ENCODE measurements around the gene MAP3K13. TPM values are rescaled to one million over a fixed set of nuclear protein-coding genes. Genes with fewer than 3 reads are reported as not detected.
"Not testable (repeated sequence)": the region's sequence is repeated elsewhere in the genome, so short reads cannot be mapped to it uniquely, and the experiment has no call there.

MAP3K13 gene
- total RNA-seq, 2 donors from 2014 or later: 17.9 to 22.2 TPM

GRCh38 chr3:185363662-185364203 lies 797 bp downstream of the MAP3K13 start:
- Mint-ChIP-seq H3K36me3 (ENCODE audit: low read depth) (no peaks in the 10 kb centered on the region), H3K9me3 (no peaks in the 10 kb centered on the region), H3K4me3 (peak overlapping the region; percentile 85), H3K27me3 (peaks cover 34% of the 10 kb centered on the region), H3K27ac (no peak overlapping the region), H3K4me1 (peaks cover 4% of the 10 kb centered on the region)
- peak; percentile 39 for ATAC-seq (replicated peaks)

GRCh38 chr3:185365291-185366073 lies 2.5 kb downstream of the MAP3K13 start:
- no peak for ATAC-seq (replicated peaks)
- Mint-ChIP-seq H3K27ac (no peak overlapping the region), H3K27me3 (peaks cover 37% of the 10 kb centered on the region)

GRCh38 chr3:185366074-185366335 lies 3.1 kb downstream of the MAP3K13 start:
- no peak for ATAC-seq (replicated peaks)
- no peaks in the 10 kb centered on the region for H3K36me3 Mint-ChIP-seq (ENCODE audit: low read depth)
- no peaks in the 10 kb centered on the region for H3K9me3 Mint-ChIP-seq

More at GRCh38 chr3:185365291-185366073, 2.5 kb downstream of the MAP3K13 start:
- Mint-ChIP-seq H3K36me3 (ENCODE audit: low read depth) (no peaks in the 10 kb centered on the region), H3K4me3 (no peak overlapping the region), H3K9me3 (no peaks in the 10 kb centered on the region), H3K4me1 (peaks cover 4% of the 10 kb centered on the region)

GRCh38 chr3:185366913-185367312 lies 4.0 kb downstream of the MAP3K13 start:
- Mint-ChIP-seq H3K27ac (no peak overlapping the region), H3K4me1 (peaks cover 4% of the 10 kb centered on the region), H3K36me3 (ENCODE audit: low read depth) (no peaks in the 10 kb centered on the region), H3K9me3 (no peaks in the 10 kb centered on the region), H3K27me3 (peaks cover 34% of the 10 kb centered on the region), H3K4me3 (no peak overlapping the region)
- ATAC-seq (replicated peaks): no peak

More at GRCh38 chr3:185366074-185366335, 3.1 kb downstream of the MAP3K13 start:
- peaks cover 37% of the 10 kb centered on the region for H3K27me3 Mint-ChIP-seq
- H3K4me1 Mint-ChIP-seq: peaks cover 4% of the 10 kb centered on the region
- H3K4me3 Mint-ChIP-seq: no peak overlapping the region
- H3K27ac Mint-ChIP-seq: no peak overlapping the region

GRCh38 chr3:185370349-185370748 lies 7.4 kb downstream of the MAP3K13 start:
- H3K27ac Mint-ChIP-seq; H3K9me3 Mint-ChIP-seq; H3K4me3 Mint-ChIP-seq; ATAC-seq (replicated peaks); H3K36me3 Mint-ChIP-seq (ENCODE audit: low read depth); H3K4me1 Mint-ChIP-seq: not testable (repeated sequence)
- peaks cover 16% of the 10 kb centered on the region for H3K27me3 Mint-ChIP-seq

- Mint-ChIP-seq H3K9me3 (no peaks in the 10 kb centered on the region), H3K4me3 (no peak overlapping the region), H3K27ac (no peak overlapping the region), H3K27me3 (peaks cover 8% of the 10 kb centered on the region), H3K36me3 (ENCODE audit: low read depth) (no peaks in the 10 kb centered on the region), H3K4me1 (no peaks in the 10 kb centered on the region)
- no peak for ATAC-seq (replicated peaks)
Observed at GRCh38 chr3:185371306-185372074, 8.6 kb downstream of the MAP3K13 start.

GRCh38 chr3:185381320-185382058 lies 18.6 kb downstream of the MAP3K13 start:
- Mint-ChIP-seq H3K4me3 (no peak overlapping the region), H3K27ac (no peak overlapping the region), H3K4me1 (no peaks in the 10 kb centered on the region), H3K36me3 (ENCODE audit: low read depth) (no peaks in the 10 kb centered on the region), H3K9me3 (no peaks in the 10 kb centered on the region), H3K27me3 (peaks cover 9% of the 10 kb centered on the region)
- no peak for ATAC-seq (replicated peaks)

GRCh38 chr3:185382154-185382553 lies 19.2 kb downstream of the MAP3K13 start:
- Mint-ChIP-seq H3K27me3 (peaks cover 13% of the 10 kb centered on the region), H3K9me3 (no peaks in the 10 kb centered on the region), H3K4me1 (no peaks in the 10 kb centered on the region), H3K27ac (no peak overlapping the region), H3K4me3 (no peak overlapping the region), H3K36me3 (ENCODE audit: low read depth) (no peaks in the 10 kb centered on the region)
- no peak for ATAC-seq (replicated peaks)

GRCh38 chr3:185386515-185386914 lies 23.6 kb downstream of the MAP3K13 start:
- not testable (repeated sequence) for ATAC-seq (replicated peaks); H3K36me3 Mint-ChIP-seq (ENCODE audit: low read depth); H3K27ac Mint-ChIP-seq; H3K4me3 Mint-ChIP-seq; H3K9me3 Mint-ChIP-seq; H3K4me1 Mint-ChIP-seq
- peaks cover 16% of the 10 kb centered on the region for H3K27me3 Mint-ChIP-seq

- no peaks in the 10 kb centered on the region for H3K36me3 Mint-ChIP-seq (ENCODE audit: low read depth)
- no peaks in the 10 kb centered on the region for H3K9me3 Mint-ChIP-seq
- ATAC-seq (replicated peaks): no peak
- no peaks in the 10 kb centered on the region for H3K4me1 Mint-ChIP-seq
- H3K27ac Mint-ChIP-seq: no peak overlapping the region
- no peak overlapping the region for H3K4me3 Mint-ChIP-seq
- H3K27me3 Mint-ChIP-seq: peaks cover 16% of the 10 kb centered on the region
Observed at GRCh38 chr3:185387646-185388045, 24.7 kb downstream of the MAP3K13 start.

GRCh38 chr3:185393055-185393454 lies 30.1 kb downstream of the MAP3K13 start:
- H3K4me1 Mint-ChIP-seq: no peaks in the 10 kb centered on the region
- no peak overlapping the region for H3K4me3 Mint-ChIP-seq
- no peaks in the 10 kb centered on the region for H3K36me3 Mint-ChIP-seq (ENCODE audit: low read depth)
- peaks cover 3% of the 10 kb centered on the region for H3K27me3 Mint-ChIP-seq
- H3K9me3 Mint-ChIP-seq: no peaks in the 10 kb centered on the region
- no peak for ATAC-seq (replicated peaks)
- H3K27ac Mint-ChIP-seq: no peak overlapping the region

GRCh38 chr3:185397676-185398075 lies 34.7 kb downstream of the MAP3K13 start:
- Mint-ChIP-seq H3K36me3 (ENCODE audit: low read depth) (no peaks in the 10 kb centered on the region), H3K27me3 (no peaks in the 10 kb centered on the region), H3K9me3 (no peaks in the 10 kb centered on the region), H3K4me1 (no peaks in the 10 kb centered on the region), H3K4me3 (no peak overlapping the region), H3K27ac (no peak overlapping the region)
- no peak for ATAC-seq (replicated peaks)

- Mint-ChIP-seq H3K36me3 (ENCODE audit: low read depth) (no peaks in the 10 kb centered on the region), H3K9me3 (no peaks in the 10 kb centered on the region), H3K4me3 (no peak overlapping the region), H3K27ac (no peak overlapping the region), H3K4me1 (no peaks in the 10 kb centered on the region), H3K27me3 (no peaks in the 10 kb centered on the region)
- no peak for ATAC-seq (replicated peaks)
Observed at GRCh38 chr3:185399737-185400667, 37.1 kb downstream of the MAP3K13 start.

- H3K4me1 Mint-ChIP-seq: no peaks in the 10 kb centered on the region
- H3K36me3 Mint-ChIP-seq (ENCODE audit: low read depth): no peaks in the 10 kb centered on the region
- no peaks in the 10 kb centered on the region for H3K27me3 Mint-ChIP-seq
Observed at GRCh38 chr3:185400866-185401265, 37.9 kb downstream of the MAP3K13 start.

More at GRCh38 chr3:185400866-185401265, 37.9 kb downstream of the MAP3K13 start:
- no peak overlapping the region for H3K27ac Mint-ChIP-seq
- no peaks in the 10 kb centered on the region for H3K9me3 Mint-ChIP-seq
- no peak for ATAC-seq (replicated peaks)
- H3K4me3 Mint-ChIP-seq: no peak overlapping the region

All from activated T-helper 17 cell treated with anti-CD3 and anti-CD28 coated beads, Interleukin-2, amount 50 U/mL, for 72 hours (primary cell).